ENCODE measurements around the gene DGKD. TPM values are rescaled to one million over a fixed set of nuclear protein-coding genes. Genes with fewer than 3 reads are reported as not detected.

DGKD gene
- total RNA-seq, 2 experiments from 2014 or later: 147 to 156 TPM

GRCh38 chr2:233434666-233435330 is 80.5 kb downstream of the DGKD start:
- ChIA-PET POLR2A (interaction anchor here (0.8 to 8.1 kb wide), 2 partner anchors 14 to 31 kb away, joined by 3 to 55 read pairs; no protein-coding TSS in a partner anchor), CTCF (no interaction called here)
- Histone ChIP-seq H3K4me1 (ENCODE audit: insufficient read depth, low read length) (peaks cover under 1% of the 10 kb centered on the region), H3K9me3 (ENCODE audit: control insufficient read depth in 1 of 2, insufficient read depth in 1 of 2, low read length in 2 of 2) (no peaks in the 10 kb centered on the region), H3K27ac (ENCODE audit: low read depth in 1 of 2, low read length in 2 of 2) (no peak overlapping the region), H3K4me3 (ENCODE audit: low read length) (no peak overlapping the region), H3K36me3 (ENCODE audit: insufficient read depth, low read length) (peaks cover 56% of the 10 kb centered on the region), H3K27me3 (ENCODE audit: control insufficient read depth in 1 of 2, insufficient read depth in 2 of 2, low read length in 2 of 2) (no peaks in the 10 kb centered on the region)
- Mint-ChIP-seq H3K4me1 (ENCODE audit: low read depth) (peaks cover 42% of the 10 kb centered on the region), H3K27ac (peak overlapping the region; percentile 68), H3K9me3 (no peaks in the 10 kb centered on the region), H3K4me3 (no peak overlapping the region), H3K27me3 (no peaks in the 10 kb centered on the region), H3K36me3 (ENCODE audit: low read depth) (peaks cover 88% of the 10 kb centered on the region)
- DNase-seq (peak in 1 of 14 experiments; percentile 12), ATAC-seq (ENCODE audit: poor library complexity) (no peak)
- intact Hi-C loops (cut with DNase I, micrococcal nuclease): loop anchor here in 1 of 2 experiments (5.0 kb wide), 1 partner anchor 1652 kb away; the partner anchor contains the start of gene PDE6D
- TF ChIP-seq CTCF (IDR thresholded peaks at IDR 0.05): no peak

GRCh38 chr2:233435436-233436190 is 81.3 kb downstream of the DGKD start:
- peaks cover 89% of the 10 kb centered on the region for H3K36me3 Mint-ChIP-seq (ENCODE audit: low read depth)
- peaks cover 63% of the 10 kb centered on the region for H3K36me3 ChIP-seq (ENCODE audit: insufficient read depth, low read length)

GRCh38 chr2:233436191-233436581 is 81.9 kb downstream of the DGKD start:
- CTCF ChIA-PET: interaction anchor here (1.3 kb wide), 1 partner anchor 32 kb away, joined by 3 read pairs; no protein-coding TSS in a partner anchor
- TF ChIP-seq CTCF (IDR thresholded peaks at IDR 0.05): no peak
- no peak overlapping the region for H3K4me3 Mint-ChIP-seq
- no peaks in the 10 kb centered on the region for H3K9me3 ChIP-seq (ENCODE audit: control insufficient read depth in 1 of 2, insufficient read depth in 1 of 2, low read length in 2 of 2)
- DNase-seq (peak in 1 of 14 experiments; percentile 21), ATAC-seq (ENCODE audit: poor library complexity) (no peak)
- H3K36me3 Mint-ChIP-seq (ENCODE audit: low read depth): peaks cover 90% of the 10 kb centered on the region
- no peaks in the 10 kb centered on the region for H3K27me3 ChIP-seq (ENCODE audit: control insufficient read depth in 1 of 2, insufficient read depth in 2 of 2, low read length in 2 of 2)
- no peaks in the 10 kb centered on the region for H3K9me3 Mint-ChIP-seq
- no peak overlapping the region for H3K27ac Mint-ChIP-seq
- intact Hi-C loops (cut with DNase I, micrococcal nuclease): no loop called here
- peaks cover 30% of the 10 kb centered on the region for H3K4me1 Mint-ChIP-seq (ENCODE audit: low read depth)
- peaks cover 66% of the 10 kb centered on the region for H3K36me3 ChIP-seq (ENCODE audit: insufficient read depth, low read length)
- H3K4me3 ChIP-seq (ENCODE audit: low read length): no peak overlapping the region
- POLR2A ChIA-PET: no interaction called here
- no peaks in the 10 kb centered on the region for H3K4me1 ChIP-seq (ENCODE audit: insufficient read depth, low read length)
- no peak overlapping the region for H3K27ac ChIP-seq (ENCODE audit: low read depth in 1 of 2, low read length in 2 of 2)
- no peaks in the 10 kb centered on the region for H3K27me3 Mint-ChIP-seq

More at GRCh38 chr2:233435436-233436190, 81.3 kb downstream of the DGKD start:
- intact Hi-C loops (cut with DNase I, micrococcal nuclease): no loop called here
- Histone ChIP-seq H3K4me3 (ENCODE audit: low read length) (no peak overlapping the region), H3K4me1 (ENCODE audit: insufficient read depth, low read length) (no peaks in the 10 kb centered on the region), H3K27ac (ENCODE audit: low read depth in 1 of 2, low read length in 2 of 2) (no peak overlapping the region), H3K27me3 (ENCODE audit: control insufficient read depth in 1 of 2, insufficient read depth in 2 of 2, low read length in 2 of 2) (no peaks in the 10 kb centered on the region), H3K9me3 (ENCODE audit: control insufficient read depth in 1 of 2, insufficient read depth in 1 of 2, low read length in 2 of 2) (no peaks in the 10 kb centered on the region)
- DNase-seq (peak in 1 of 14 experiments; percentile 16), ATAC-seq (ENCODE audit: poor library complexity) (no peak)
- Mint-ChIP-seq H3K4me1 (ENCODE audit: low read depth) (peaks cover 36% of the 10 kb centered on the region), H3K9me3 (no peaks in the 10 kb centered on the region), H3K4me3 (no peak overlapping the region), H3K27me3 (no peaks in the 10 kb centered on the region), H3K27ac (peak overlapping the region; percentile 68)
- ChIA-PET POLR2A (interaction anchor here (8.1 kb wide), 1 partner anchor 15 kb away, joined by 55 read pairs; no protein-coding TSS in a partner anchor), CTCF (interaction anchor here (1.3 kb wide), 1 partner anchor 31 kb away, joined by 3 read pairs; no protein-coding TSS in a partner anchor)
- TF ChIP-seq CTCF (IDR thresholded peaks at IDR 0.05): no peak

Measured in CD4-positive, alpha-beta T cell (primary cell).